ENCODE data around the gene FAM120AOS.

Gene FAM120AOS
- total RNA-seq = 61.1 to 85.9 (median 71.5) reads per million in 4 experiments

DNA sequence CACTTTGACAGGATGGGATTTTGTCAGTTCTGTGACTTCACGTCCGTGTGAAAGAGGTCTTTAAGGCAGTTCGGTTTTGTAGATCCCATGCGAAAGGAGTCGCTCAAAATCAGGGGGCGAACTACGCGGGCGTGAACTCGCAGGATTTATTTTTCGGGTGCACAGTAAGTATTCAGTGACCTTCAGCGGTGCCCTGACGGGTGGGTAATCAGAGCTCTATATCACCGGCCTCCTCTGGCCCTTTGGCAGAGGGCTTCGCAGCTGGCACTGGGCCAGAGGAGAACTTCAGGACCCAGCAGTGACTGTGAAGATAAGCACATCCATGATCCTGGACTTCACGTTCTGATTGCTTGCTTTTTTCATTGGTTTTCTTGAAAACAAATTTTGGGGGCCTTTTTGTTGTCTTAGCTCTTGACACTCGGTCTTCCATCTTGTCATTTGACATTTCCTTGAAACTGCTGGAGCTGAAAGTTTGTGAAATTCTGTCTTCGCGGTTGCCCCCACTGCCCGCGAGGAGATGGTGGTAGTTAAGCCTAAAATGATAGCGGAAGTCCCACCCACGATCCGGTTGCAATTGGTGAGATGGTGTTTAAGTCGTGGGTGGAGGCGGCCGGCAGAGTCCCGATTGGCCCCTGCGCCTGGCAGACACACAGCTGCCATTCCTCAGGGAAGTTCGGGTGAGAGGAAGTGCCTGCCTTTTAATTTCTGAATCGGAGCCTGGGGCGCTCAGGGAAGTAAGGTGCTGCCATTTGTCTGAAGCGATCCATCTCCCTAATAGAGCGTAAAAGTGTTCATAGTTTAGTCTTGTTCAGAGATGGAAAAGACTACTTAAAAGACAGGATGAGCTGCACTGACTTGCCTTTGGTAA, at the start of gene FAM120AOS:
Gene FAM120AOS (minus strand): TSS at position 535 of the 868 bp plus-strand sequence. CDS start 872 bp downstream, outside the sequence.
- DNase-seq = peak; percentile 75

DNA sequence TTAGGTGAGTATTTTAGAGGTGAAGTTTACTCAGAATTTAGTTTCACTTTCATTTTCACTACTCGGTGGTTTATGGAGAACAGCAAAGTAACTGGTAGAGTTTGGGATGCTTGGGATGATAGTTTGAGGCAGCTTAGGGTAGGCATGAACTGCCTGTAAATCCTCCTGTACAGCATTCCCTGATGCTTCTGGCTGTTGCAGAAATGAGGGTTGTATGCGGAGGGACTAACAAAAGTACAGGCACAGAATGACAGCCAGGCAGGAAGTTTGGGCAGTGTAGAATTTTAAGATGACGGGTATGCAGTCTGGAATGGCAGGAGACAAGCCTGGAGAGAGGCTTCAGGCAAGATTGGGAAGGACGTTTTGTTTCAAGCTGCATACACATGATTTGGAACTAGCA, 48.0 kb upstream of the FAM120AOS start:
- DNase-seq = no peak

DNA sequence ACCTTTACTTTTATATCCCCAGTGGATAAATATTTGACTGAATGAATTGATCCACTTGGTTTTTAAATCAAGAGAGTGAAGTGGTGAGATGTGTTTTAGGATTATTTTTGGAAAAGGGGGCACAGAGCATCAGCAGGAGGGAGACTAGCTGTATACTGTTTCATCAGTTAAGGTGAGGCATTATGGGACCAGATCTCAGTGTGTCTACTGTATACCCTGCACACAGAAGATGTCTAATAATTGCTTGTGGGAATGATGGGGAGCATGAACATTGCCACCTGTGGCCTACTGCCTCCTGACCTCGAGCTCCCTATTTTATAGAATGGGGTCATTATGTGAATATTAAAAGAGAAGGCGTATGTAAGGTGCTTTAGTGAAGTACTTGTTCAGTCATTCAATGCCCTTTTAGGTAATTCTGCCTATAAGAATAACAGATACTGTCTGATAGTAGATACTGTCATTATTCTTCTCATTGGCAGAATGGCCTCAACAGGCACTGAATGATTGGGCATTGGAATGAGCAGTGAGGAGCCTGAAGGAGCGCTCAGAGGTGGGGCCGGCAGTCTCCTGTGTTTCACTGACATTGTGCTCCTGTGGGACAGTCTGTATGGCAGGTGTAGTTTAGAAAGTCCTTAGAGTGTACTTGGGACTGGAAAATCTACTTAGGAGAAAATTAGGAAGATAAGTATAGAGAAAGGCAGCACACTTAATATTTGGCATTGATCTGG, 47.4 kb upstream of the FAM120AOS start:
- no peak for DNase-seq

DNA sequence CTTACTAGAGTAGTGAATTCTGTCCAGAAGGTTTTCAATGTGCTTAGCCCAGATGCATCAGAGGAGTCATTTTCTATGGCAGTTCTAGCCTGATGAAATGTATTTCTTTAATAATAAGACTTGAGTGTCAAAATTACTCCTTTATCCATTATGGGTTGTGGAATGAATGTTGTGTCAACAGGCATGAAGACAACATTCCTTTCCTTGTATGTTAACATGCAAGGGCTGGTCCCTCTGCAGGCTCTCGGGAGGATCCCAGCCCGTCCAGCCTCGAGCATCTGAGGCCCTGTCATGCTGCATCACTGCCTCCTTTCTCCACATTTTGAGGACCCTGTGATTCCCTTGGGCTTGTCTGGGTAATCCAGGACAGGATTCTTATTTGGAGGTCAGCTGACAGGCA, 42.9 kb upstream of the FAM120AOS start:
- DNase-seq = no peak

DNA sequence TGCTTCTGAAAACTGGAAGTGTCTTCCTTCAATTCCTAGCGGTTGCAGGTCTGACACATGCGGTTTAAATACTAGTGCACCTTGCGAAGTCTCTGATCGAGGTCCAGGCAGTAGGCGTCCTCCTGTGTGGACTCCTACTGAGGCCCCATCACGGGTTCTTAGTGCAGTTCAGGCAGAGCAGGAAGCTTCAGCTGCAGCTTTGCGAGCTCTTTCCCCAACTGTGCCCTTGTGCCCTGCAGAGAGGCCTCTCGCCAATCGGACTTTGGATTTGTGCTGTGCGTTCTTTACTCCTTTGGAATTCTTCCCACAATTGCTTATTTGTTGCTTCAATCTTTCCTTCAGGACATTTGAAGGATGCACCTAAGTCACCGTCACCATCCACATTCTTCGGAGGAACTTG, 40.6 kb upstream of the FAM120AOS start:
- DNase-seq = no peak

DNA sequence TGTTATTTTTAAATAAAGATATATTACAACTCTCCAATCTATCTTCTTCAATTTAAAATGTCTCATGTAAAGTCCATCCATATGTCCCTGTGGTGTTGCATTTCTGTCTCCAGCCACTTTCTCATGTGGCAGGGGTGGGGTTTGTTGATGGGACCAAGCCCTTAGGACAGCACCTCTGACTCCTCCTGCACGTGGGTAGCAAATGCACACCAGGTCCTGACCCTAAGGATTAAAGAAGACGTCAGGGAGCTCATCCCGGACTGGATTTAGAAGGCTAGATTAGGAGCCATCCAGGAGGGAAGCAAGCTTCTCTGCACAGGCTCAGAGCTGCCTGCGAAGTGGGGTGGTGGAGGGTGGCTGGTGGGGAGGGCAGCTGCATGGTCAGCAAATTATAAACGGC, 38.9 kb upstream of the FAM120AOS start:
- DNase-seq = no peak

DNA sequence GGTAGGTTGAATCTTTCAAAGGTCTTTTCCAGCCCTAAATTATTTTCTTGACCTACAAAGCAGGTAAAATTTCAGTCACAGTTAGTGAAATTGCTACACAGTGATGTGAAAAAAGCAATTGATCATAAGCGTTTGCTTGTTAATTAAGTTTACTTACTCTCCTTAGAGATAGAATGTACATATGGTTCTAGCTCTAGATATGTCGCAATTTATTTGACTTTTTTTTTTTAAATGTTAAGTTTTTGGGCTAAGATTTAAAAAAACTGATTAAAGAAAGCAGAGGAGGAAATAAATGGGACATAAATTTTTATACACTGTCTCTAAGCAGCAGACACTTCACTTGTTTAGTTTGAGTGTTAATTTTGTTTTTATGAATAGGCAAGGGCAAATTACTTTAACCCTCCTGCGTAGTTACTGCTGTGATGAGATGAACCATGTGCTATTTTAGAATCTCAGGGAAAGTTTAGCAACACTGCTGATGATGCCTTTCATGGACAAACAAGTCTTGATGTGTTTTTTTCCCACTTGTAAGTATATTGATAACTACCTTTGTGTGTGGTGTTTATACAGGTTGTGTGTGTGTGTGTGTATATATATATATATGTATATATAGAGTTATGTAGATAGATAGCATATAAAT, 38.3 kb upstream of the FAM120AOS start:
- DNase-seq = no peak

DNA sequence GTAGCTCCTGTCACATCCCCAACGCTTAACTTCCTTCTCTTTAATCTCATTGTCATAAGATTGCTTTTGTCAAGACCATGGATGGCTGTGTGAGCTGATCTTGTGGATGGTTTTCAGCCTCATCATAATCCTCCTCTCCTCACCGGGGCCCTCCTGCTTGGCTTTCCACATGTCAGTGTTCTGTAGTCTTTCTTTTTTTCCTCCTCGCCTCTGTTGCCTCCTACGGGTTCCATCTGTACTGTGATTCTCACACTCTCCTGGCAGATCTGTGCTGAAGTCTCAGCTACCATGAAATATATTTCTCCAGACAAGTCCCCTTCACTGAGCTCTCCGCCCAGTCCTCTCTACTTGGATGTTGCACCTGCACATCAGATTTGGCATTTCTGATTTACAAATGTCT, 34.9 kb upstream of the FAM120AOS start:
- no peak for DNase-seq

DNA sequence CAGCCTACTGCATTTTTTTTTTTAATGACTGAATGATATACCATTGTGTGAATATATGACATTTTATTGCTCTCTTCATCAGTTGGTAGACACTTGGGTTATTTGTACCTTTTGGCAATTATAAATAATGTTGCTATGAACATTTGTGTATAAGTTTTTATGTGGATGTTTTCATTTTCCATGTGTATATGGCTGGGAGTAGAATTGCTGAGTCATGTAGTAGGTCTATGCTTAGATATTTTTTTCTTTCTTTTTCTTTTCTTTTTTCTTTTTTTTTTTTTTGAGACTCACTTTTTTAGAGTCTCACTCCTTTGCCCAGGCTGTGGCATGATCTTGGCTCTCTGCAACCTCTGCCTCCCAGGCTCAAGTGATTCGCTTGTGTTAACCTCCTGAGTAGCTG, 32.9 kb upstream of the FAM120AOS start:
- no peak for DNase-seq

DNA sequence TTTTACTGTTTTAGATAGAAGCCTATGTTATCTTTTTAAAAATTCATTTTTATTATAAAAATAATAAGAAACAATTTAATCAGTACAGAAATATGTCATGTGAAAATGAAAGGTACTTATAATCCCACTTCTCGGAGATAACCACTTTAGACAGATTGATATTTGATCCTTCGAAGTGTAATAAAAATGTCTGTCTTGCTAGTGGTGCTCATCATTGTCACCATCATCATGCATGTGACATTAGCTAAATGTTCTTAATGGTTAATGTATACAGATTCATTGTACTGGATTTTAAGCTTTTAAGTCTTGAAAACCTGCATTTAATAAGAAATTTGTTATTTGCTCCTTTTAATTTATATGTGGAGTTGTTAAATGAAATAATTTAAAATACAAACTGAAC, 30.1 kb upstream of the FAM120AOS start:
- DNase-seq = no peak

DNA sequence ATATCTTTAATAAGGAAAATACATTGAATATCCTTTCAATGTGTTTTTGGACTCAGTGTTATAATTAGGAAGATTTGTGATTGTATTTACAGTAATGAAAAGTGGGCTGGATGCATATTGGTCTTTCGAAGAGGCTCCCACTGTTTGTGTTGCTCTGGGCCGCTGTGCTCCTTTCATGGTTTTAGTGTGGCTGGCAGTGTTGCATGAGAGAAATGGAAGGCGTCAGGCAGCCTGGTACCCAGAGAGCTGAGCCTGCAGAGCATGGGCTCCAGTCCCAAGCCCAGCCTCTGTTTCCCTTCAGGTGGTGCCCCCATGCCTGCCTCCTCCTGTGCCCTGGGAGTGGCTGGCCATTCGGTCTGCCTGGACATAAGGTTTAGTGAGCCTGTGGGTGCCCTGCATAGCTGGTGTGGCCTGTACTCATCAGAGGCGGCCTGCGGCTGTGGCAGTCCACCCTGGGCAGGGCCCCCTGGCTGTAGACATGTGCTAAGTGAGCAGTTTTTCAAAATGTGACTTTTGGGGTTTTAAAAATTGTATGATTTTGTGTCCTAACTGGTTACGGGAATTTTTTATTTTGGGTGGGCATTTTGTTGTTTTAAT, 27.4 kb upstream of the FAM120AOS start:
- DNase-seq = no peak

DNA sequence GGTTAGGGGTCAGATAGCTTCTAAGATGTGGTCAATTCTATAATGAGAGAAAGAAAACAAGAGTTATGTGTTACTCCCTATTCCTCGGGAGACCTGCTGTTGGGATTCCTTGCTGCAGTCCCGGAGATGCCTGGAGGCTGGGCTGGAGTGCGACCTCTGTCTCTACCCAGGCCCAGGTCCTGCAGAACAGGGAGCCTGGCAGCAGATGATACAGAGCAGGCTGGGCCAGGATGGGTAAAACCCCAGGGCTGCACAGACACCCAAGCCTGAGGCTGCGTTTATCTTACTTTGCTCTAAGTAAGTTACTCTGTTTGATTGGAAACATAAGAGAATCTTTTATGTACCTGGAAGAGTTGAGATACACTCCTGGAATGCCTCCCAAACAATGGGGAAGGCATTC, 26.9 kb upstream of the FAM120AOS start:
- DNase-seq = no peak

DNA sequence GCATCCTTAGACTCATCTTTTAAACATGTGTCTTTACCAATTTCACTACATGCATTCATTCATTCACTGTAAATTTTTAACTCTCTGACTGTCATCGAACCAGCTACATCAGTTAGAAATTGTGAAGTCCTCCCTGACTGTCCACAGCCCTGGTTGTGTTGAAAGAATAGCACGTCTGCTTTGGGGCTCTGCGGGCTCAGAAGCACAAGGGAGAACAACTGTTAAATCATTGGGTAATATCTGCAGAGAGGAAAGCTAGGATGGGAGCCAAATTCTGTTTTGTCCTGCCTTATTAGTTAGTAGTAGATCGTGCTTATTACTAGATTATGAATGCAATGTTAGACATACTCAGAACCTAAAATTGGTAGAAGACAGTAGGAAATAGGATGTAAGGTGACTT, 26.3 kb upstream of the FAM120AOS start:
- no peak for DNase-seq

DNA sequence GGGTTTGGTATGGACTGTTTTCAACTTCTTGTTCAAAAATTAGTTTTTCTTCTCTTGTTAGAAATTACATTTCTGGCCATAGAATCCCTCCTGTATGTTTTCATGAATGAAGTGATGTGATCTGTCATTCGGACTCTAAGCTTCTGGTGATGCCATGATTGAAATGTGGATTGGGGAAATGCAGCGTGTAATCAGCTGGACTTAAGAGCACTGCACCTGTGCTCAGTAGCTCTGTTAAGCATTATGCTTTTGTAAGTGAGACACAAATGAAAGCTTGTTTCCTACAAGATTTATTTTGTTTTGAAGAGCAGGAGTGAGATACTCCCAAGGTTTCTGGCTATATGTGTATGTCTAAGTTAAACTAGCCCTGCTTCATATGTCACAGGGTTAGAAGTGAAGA, 24.0 kb upstream of the FAM120AOS start:
- DNase-seq = no peak

DNA sequence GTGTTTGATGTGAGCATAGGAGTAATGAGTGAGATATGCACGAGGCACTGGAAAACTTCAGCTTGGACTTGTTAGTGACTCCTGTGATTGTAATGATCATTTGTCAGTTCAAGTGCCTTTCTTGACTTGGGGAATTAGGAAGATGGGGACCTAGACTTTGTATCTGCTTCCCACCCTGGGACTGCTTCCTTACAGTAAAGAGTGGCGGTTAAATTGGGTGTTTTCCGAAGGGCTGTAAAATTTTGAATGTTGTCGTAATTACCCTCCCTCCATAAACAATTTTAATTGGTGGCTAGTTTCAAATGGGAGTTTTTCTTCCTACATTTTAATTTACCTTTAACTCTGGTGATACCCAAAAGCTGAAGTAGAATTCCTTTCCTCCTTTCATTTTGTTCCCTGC, 23.5 kb upstream of the FAM120AOS start:
- no peak for DNase-seq

DNA sequence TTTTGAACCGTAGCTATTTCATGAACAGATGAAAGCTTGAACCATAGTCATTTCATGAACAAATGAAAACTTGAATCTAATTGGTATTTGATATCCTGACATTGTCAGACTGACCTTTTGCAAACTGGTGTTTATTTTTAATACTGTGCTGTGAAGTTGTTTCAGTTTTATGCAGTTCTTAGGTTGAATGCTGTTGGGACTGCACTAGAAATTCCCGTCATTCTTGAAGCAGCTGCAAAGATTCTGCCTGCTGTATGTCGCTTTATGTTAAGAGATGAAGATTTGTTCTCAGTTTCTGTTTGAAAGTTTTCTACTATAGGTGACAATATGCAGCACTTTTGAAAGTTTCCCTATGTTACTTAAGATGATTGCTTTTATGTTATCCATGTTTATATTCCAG, 22.5 kb upstream of the FAM120AOS start:
- DNase-seq = no peak

DNA sequence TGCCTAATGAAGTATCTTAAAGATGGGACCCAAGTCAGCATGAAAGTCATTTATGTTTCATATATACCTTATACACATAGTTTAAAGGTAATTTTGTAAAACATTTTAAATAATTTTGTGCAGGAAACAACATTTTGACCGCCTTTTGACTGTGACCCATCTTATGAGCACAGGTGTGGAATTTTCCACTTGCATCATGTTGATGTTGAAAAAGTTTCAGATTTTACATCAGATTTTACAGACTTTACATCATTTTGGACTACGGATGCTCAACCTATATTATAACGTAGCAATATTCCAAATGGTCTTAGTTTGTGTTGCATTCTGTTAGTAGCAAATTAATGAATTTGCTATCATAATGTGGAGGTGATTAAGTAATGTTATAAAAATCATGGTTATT, 21.7 kb upstream of the FAM120AOS start:
- DNase-seq = no peak

DNA sequence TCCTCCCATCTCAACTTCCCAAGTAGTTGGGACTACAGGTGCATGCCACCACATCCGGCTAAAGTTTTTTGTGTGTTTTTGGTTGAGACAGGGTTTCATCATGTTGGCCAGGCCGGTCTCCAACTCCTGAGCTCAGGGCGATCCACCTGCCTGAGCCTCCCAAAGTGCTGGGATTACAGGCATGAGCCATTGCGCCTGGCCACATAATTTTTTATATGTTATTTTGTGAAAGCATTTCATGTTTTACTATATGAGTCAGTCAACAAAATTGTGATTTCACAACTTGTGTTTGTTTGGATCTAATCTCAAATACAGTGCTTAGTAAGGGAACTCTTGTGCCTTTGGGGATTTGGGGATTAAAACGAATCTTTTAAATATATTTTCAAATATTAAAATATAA, 20.0 kb upstream of the FAM120AOS start:
- DNase-seq = no peak

DNA sequence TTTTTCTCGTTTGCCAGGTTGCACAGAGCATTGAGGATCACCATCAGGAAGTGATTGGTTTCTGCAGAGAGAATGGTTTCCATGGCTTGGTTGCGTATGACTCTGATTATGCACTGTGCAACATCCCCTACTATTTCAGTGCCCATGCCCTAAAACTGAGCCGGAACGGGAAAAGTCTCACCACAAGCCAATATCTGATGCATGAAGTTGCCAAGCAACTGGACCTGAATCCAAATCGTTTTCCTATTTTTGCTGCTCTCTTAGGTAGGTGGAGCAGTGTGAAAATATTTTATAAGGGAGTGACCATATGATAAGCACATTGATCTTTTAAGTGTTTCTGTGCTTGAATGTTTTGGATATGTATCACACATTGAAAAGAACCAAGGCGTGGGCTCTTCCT, 17.7 kb upstream of the FAM120AOS start:
- DNase-seq = no peak

DNA sequence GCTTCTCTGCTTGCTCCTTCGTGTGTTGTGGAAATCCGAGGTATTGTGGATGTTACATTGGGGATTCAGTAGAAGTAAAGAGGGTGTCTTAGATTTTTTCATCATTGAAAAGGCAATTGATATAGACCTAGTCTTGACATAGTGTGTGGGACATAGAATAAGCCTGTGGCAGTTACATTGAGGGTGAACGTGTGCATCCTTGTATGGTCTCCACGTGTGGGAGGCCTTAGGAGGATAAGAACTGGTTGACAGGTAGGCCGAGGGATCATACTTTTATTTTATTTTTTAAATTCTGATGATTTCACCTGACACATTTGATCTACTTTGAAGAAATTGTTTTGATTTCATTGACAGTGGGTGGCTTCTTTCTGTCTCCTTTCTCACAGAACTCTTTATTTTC, 17.0 kb upstream of the FAM120AOS start:
- DNase-seq = no peak

DNA sequence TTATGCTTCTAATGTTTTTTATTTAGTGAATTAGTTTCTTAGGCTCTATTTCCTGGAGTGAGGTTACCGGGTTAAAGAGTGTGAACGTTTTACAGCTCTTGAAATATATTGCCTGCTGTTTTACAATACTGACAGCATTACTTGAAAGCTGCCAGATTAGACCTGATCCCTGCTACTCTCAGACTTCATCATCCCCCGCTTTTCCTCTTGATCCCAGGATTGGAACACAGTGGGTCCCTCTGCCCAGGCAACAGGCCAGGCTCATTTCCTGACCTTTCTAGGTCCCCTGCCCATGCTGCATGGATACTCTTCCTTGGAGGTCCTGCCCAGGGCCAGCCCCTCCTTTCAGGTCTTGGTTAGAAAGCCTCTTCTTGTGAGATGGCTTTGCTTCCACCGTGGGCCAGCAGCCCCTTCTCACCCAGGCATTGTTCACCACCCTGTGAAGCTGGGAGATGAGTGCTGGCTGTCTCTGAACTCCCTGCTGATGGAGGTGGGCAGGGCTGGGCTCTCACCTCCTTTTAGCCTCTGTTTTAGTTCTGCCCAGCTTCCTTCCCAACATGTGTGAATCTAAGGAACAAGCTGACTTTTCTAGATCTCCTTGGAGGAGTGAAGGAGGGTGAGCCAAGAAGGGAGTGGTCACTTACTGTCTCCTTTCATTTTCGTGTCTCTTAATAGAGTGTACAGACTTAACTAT, 15.5 kb upstream of the FAM120AOS start:
- DNase-seq = no peak

DNA sequence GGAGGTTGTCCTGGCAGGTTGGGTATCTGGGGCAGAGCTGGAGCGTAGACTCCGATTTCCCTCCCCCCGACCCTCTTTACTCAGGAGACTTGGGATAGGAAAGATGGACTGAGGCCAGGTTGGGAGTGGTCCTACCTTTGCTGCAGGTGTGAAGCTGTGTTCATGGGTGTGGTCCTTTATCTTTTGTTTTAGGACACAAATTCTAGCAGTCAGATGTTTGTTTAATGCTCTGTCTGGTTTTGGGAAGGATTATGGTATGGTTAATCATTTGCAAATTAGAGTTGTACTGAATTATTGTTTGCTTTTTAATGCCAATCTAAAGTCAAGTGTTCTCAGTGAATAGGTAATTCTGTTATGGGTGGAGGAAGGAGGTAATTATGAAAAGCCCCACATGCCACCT, 14.1 kb upstream of the FAM120AOS start:
- DNase-seq = no peak

DNA sequence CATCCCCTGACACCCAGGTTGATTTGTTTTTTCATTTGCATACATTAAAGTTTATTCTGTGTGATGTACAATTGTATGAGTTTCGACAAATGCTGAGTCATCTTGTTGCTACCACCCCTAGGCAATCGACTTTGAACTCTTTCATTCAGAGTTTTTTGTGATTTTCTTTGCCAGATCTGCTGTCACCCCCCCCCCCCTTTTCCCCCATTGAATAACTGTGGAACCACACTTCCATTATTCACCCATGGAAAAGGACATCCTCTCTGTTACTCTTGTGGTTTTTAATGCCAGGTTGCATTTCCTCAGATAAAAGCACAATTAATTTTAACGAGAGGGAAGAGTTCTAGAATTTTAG, 13.7 kb upstream of the FAM120AOS start:
- DNase-seq = no peak

Measured in effector CD8-positive, alpha-beta T cell (primary cell).